Stimulated activated CD8-positive, alpha-beta memory T cell treated with anti-CD3 and anti-CD28 coated beads, Interleukin-4, amount 100 ng/mL, for 24 hours (primary cell): ENCODE data around the gene IP6K1.
"Not testable (repeated sequence)": the region's sequence is repeated elsewhere in the genome, so short reads cannot be mapped to it uniquely, and the experiment has no call there.

Experiments
- DNase-seq: peaks from one replicate; pipeline ENCODE4 v3.0.0-alpha.2; 2020; ENCODE audit warnings: low read depth

The IP6K1 gene

DNA sequence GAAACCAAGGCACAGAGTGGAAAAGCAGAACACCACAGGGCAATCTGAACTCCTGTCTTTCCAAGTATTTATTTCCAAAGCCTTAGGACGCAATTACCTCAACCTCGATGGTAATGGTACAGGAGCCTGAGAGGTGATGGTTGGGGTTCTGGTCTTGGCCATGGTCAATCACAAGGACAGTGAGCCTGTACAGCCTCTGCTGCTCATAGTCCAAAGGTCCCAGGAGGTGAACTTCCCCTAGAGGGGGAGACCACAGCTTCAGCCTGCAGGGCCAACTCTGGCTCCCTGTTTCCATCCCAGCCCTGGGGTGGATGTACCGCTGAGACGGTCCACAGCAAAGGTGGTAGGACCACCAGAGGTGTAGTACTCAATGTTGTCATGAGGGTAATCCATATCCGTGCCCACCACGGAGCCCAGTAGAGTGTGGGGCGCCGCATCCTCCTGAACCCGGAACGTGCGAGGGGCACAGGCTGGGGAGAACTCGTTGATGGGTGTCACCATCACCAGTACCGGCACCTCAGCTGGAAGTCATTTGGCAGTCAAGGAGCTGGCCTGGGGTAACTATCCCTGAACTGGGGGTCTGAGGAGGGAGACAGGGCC is 7.2 kb upstream of the IP6K1 start:
- DNase-seq = no peak

DNA sequence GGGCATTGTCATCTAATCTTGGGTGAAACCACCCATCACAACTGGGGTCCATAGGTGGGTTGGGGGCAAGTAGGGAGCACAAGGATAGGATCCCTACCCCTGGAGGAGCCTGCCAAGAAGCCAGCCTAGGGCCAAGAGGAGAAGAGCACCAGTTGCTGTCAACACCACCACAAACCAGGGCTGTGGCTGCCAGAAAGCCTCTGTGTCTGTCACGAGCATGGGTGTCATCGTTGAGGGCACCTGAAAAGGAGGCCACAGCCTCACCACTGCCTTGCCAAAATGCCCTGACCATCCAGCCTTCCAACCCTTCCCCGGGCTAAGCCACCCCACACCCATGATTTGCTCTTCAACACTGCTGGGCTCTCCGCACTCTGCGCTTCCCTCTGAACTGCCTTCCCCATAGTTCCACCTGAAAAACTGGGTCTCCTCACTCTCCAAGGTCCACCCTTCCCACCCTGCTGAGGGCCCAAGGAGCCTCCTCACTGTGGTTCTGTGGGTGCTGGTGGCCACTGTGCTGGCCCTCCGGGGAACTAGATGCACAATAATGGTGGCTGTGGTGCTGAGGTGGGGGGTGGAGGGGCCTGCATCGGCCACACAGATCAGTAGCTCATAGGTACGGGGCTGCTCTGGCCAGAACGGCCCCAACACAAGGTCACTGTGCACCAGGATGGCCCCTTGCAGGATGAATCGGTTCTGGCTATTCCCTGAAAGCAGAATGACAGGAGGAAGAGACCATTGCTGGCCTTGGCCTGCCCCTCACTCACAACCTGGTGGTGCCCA is 6.2 kb upstream of the IP6K1 start:
- no peak for DNase-seq

DNA sequence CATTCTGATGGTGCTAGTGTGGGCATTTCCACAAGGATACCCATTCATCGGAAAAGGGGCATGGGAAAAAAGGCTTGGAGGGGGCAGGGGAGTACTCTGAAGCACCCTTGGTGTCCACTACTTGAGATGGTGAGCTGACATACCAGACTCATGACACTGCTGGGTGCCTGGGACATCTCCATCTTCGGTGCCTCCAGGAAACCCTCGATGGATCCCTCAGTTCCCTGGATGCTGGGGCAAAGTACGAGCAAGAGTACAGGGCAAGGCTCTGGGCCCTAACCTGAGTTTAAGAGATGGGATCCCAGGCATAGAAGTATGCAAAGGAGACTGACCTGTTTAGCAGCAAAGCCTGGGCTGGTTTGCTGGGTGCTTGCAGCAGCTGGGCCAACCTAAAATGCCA is 5.2 kb upstream of the IP6K1 start:
- no peak for DNase-seq

DNA sequence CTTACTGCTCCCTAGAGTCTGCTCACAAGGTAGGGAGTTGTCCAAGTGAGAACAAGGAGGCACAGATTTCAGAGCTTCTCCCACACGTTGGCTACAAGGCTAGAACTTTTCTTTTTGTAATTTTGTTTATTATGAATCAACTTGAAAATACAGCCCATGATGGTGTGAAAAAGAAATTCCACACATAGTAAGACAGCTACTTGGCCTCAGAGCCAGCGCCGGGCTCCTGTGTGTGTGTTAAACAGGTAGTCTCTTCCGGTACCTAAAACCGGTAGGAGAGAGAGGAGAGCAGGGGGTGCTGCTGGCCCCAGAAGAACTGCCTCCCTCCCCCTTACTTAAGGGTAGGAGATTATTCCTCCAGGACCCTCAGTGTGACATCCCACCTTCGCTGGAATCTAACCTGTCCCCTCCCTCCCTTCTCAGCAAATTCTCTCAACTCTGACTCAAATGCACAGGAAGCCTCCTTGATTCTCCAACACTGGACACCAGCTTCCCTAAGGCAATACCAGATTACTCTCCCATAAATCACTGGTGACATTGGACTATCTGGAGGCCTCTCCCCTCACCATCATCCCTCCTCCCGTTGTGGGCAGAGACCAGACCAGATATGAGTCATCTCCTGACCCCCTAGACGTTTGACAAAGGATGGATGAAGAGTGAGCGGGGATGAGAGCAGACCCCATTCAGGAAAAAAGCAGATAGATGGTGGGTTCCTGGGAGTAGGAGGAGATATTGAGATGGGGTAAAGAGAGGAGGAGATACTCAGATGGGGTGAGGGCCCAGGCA is 4.5 kb upstream of the IP6K1 start:
- no peak for DNase-seq

DNA sequence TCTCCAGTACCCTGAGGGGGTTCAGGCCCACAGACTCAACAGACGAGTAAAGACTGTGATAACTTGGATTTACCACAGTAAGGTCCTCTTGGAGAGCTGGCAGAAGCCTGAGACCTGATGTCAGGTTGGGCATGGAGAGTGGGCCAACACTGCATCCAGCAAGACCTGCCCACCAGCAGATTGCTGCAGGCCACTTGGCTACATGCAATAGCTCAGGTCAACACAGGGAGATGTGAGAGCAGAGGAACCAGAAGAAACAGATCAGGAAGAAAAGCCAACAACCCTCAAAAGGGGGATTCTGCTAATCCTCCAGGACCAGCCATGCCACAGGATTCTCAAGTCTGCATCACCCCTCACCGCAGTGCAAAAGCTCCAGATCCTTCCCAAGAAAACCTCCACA is 1.7 kb upstream of the IP6K1 start:
- no peak for DNase-seq

DNA sequence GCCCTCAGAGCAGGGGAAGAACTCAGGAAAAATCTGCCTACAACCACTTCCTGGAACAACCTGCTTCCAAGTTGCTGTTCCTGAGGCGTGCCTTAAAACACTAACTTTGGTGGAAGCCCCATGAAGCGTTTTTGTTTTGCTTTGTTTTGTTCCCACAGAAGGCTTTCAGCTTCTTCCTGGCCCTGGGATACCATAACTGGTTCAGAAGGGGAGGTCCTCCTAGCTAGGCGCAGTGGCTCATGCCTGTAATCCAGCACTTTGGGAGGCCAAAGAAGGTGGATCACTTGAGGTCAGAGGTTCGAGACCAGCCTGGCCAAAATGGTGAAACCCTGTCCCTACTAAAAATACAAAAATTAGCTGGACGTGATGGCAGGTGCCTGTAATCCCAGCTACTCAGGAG is 1.2 kb upstream of the IP6K1 start:
- no peak for DNase-seq

DNA sequence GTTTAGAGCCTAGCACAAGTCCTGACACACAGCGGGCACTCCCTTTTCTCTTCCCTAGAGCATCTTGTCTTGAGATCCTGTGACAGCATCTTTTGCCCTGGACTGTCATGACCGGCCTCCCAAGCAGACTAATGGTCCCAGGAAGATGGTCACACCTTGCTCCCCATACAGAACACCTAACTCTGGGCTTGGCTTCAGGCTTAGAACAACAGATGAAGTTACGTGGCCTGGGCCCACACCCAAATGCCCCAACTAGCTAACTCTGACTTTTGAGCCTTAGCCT is 781 bp upstream of the IP6K1 start:
- DNase-seq = no peak

DNA sequence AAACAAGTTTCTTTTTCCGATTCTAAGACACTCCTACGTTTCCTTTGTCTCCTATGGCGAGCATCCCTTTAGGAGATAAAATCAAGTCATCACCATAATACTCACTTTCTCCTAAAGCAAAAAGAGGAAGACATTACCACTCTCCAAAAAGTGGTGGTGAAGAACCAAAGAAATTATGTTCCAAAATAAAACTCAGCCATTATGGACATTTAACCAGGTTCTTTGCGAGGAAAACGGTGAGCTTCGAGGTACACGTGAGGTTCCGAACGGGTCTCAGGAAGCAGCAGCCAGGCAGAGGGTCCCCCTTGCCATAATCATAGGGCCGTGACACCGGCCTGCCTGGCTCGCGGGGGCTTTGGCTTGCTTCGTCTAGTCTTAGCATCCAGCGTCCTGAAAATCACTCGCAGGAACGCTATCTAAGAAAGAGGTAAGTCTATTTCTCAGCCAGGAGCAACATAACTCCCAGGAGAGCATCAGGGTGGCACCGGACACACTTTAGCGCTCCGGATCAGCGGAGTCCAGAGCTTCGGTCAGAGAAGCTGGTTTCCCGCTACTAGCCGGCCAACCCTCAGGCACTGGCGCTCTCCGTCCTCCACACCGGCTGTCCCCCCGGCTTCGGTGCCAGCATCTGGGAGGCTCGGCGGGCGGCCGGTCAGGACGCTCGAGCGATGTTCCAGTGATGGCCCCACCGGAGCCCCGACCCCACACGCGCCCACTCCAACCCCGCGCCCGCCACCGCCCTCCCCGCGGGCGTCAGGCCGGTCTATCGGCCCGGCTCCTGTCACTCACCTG is 581 bp downstream of the IP6K1 start:
- DNase-seq = no peak

DNA sequence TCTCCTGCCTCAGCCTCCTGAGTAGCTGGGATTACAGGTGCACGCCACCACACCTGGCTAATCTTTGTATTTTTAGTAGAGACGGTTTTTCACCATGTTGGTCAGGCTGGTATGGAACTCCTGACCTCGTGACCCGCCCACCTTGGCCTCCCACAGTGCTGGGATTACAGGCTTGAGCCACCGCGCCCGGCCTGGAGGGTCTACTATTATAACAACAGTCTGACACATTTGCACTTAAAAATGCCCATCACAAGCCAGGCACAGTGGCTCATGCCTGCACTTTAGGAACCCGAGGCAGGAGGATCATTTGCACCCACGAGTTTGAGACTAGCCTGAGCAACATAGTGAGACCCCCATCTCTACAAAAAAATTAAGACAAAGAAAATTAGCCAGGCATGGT is 4.1 kb downstream of the IP6K1 start:
- DNase-seq = not testable (repeated sequence)

DNA sequence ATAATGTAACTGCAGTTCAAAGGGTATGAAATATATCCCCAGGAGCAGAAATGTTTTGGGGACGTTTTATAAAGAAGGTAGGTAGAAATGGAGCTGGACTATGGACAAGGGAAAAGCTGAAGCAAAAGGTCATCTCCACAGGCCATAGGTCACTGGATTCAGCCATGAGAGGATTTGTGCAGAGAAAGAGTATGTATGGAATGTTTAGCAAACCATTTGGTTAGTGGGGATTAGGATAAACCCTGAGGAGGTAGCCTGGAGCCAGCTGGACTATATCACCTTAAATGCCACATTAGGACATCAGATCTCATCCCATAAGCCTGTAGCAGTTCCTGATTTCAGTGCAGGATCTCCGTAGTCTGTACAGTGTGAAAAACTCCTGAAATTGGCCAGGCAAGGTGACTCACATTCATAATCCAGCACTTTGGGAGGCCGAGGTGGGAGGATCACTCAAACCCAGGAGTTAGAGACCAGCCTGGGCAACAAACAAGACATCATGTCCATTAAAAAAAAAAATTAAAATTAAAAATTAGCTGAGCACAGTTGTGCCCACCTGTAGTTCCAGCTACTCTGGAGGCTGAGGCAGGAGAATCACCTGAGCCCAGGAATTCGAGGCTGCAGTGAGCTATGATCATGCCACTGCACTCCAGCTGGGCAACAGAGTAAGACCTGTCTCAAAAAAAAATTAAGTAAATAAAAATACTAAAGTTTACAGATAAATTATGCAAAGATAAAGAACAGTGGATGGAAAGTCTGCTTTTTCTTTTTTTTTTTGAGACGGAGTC is 4.7 kb downstream of the IP6K1 start:
- DNase-seq = no peak

DNA sequence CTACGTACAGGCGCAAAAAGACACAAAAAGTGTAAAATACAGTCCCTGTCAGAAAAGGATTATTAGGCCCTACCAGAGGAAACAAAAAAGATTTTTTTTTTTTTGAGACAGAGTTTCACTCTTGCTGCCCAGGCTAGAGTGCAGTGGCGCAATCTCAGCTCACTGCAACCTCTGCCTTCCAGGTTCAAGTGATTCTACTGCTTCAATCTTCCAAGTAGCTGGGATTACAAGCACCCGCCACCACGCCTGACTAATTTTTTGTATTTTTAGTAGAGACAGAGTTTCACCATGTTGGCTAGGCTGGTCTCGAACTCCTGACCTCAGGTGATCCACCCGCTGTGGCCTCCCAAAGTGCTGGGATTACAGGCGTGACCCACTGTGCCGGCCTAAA is 5.4 kb downstream of the IP6K1 start:
- DNase-seq = not testable (repeated sequence)

DNA sequence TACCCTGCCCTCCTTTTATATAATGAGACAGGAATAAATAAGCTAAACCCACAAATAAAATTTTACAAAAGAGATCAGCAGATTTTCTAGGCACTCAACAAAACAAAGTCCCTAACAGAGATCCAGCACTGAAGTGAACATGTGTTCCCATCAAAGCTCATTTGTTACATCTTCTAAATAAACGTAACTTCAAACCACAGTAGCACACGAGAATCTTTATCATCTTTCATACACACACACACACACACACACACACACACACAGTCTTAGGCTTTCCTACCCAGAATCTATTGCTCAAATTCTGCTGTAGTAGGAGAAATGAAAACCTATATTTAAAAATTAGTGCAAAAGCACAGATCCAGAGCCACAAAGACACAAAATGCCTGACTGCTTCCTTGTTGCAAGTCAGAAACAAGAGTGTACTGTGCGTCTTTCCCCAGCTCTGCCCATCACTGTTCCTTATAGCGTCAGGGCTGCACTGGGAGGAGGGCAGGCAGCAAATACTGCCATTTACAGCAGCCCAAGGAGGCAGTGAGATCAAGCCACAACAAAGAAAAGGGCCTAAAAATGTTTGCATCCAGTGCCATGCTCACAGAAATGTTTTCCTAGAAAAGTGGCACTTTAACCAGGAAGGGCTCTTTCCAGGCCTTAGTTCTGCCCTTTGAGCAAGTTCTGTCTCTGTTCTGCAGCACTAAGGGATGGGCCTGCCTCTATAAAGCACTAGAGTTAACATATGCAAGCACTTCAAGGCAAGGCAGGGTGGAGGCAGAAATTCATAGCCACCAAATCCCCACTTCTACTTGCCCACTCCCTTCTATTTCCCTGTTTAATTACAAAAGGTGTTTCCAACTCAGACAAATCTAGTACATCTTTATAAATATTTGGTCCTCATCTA is 6.0 kb downstream of the IP6K1 start:
- DNase-seq = no peak

DNA sequence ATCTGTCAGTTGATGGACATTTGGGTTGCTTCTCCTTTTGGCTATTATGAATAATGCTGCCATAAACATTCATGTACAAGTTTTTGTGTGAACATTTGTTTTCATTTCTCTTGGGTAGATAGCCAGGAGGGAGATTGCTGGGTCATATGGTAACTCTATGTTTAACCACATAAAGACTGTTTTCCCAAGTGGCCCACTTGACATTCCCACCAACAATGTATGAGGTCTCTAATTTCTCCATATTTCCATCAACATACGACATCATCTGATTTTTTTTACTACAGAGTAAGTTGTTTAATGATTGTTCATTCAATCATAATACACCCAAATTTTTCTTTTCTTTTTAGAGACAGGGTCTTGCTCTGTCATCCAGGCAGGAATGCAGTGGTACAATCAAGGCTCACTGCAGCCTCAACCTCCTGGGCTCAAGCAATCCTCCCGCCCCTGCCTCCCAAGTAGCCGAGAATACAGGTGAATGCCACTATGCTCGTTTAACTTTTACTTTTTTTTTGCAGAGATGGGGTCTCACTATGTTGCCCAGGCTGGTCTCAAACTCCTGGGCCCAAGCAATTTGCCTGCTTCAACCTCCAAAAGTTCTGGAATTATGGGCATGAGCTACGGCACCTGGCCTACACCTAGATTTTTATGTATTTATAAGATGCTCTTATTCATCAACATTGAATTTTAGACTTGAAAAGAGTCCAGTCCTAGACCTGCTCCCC is 6.8 kb downstream of the IP6K1 start:
- DNase-seq = no peak

DNA sequence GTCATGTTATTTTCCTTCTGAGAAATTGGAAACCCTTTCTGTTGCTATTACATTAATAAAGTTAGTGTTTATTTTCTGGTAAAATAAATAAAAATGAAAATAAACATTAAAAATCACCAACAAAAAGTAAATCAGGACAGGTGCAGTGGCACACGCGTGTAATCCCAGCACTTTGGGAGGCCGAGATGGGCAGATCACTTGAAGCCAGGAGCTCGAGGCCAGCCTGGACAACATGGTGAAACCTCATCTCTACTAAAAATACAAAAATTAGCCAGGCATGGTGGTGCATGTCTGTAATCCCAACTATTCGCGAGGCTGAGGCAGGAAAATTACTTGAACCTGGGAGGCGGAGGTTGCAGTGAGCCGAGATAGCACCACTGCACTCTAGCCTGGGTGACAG is 10.2 kb downstream of the IP6K1 start:
- DNase-seq = not testable (repeated sequence)

DNA sequence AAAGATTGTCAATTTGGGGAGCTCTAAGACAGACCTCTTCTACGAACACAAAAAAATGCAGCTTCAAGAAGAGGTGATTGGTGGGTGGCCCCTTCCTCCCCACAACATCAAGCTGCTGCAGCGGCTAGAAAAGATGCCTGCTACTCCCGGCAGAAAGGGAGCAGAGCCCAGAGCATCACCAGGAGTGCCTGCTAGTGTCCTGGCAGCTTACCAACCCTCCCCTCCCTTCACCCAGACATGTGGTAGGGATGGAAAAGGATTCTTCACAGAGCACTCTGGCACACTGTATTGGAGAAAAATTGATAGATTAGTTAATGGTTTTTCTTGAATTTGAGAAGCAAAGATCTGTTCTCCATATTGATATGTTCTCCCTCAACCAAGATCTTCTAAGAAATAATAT is 10.8 kb downstream of the IP6K1 start:
- no peak for DNase-seq

DNA sequence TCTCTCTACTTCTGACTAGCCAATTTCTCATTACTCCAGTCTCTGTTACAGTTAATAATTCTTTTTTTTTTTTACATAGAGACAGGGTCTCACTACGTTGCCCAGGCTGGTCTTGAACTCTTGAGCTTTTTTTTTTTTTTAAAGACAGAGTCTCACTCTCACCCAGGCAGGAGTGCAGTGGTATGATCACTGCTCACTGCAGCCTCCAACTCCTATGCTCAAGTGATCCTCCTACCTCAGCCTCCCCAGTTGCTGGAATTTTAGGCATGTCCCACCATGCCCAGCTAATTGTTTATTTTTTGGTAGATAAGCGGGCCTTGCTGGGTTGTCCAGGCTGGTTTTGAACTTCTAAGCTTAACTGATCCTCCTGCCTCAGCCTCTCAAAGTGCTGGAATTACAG is 13.6 kb downstream of the IP6K1 start:
- no peak for DNase-seq

DNA sequence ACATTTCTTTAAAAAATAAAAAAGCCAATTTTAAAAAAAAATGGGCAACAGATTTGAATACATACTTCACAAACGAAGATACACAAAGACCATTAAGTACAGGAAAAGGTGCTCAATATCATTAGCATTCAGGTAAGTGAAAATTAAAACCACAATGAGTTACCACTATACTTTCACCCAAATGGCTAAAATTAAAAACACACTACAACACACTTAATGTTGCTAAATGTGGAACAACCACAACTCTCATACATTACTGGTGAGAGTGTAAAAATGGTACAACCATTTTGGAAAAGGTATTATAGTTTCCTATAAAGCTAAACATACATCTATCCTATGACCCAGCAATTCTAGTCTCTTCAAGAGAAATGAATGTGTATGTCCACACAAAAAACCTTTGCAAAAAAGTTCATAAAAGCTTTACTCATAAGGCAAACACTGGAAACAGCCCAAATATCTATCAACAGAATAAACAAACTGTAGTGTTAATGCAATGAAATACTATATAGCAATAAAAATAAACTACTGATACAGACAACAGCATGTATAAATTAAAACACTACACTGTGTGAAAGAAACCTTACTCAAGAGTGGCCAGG is 14.9 kb downstream of the IP6K1 start:
- no peak for DNase-seq

DNA sequence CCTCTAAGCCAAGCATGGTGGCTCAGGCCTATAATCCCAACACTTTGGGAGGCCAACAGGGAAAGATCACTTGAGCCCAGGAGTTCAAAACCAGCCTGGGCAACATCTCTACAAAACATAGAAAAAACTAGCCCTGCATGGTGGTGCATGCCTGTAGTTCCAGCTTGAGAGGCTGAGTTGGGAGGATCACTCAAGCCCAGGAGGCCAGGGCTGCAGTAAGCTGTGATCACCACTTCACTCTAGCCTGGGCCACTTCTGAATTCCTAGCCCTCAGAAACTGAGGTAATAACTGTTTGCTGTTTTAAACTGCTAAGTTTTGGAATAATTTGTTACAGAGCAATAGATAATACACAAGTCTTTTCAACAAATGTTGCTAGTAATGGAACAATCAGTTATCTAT is 16.4 kb downstream of the IP6K1 start:
- DNase-seq = no peak

DNA sequence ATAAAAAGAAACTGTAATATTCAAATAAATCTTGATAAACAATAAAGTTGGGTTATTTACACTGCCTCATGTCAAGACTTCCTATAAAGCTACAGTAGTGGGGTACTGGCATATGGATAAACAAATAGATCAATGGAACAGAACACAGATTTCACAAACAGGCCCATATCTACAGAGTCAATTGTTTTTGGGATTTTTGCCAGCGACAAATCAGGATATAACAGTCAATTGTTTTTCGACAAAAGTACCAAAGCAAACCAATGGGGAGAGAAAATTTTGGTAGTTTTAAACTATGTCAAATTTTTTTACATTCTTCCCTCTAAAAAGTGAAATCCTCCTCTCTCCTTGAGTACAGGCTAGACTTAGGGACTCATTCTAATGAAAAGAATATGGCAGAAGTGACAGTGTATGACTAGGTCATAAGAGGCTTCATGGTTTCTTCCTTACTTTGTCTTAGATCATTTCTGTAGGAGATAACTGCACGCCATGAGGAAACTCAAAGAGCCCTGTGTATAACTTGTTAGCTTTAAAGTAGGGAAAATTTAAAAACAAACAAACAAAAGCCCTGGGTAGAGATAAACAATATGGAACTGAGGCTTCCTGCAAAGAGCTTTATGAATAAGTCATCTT is 16.9 kb downstream of the IP6K1 start:
- DNase-seq = no peak
